ENCODE results near the gene GLYATL3.

- TF ChIP-seq CTCF (conservative IDR thresholded peaks at IDR 0.05; ENCODE audit: low read depth, low read length), result no peak
- TF ChIP-seq EZH2 (IDR thresholded peaks at IDR 0.05; ENCODE audit: low read length, unreplicated experiment), result no peak
These were observed 44.7 kb upstream of the GLYATL3 start for GRCh38 chr6:49454787-49455709.

Data from PC-3 (cell line).